HepG2 (cell line): ENCODE data around the gene C3orf18. TPM values are rescaled to one million over a fixed set of nuclear protein-coding genes. Genes with fewer than 3 reads are reported as not detected.

Experiments used
- CC2D1A ChIP-seq: sonication (generic); formaldehyde crosslinking; IDR thresholded peaks from 2 replicates; pipeline ENCODE4 v1.8.1; 2023; ENCODE audit warnings: mild to moderate bottlenecking, missing genetic modification reagents
- ERF ChIP-seq: IDR thresholded peaks from 2 replicates; pipeline ENCODE4 v1.6.1; 2018; ENCODE audit warnings: missing biosample characterization, missing genetic modification reagents
- HMG20A ChIP-seq: IDR thresholded peaks from 2 replicates; pipeline ENCODE4 v1.6.1; 2016; ENCODE audit warnings: borderline replicate concordance
- HOXA5 ChIP-seq: sonication (generic); formaldehyde crosslinking; IDR thresholded peaks from 2 replicates; pipeline ENCODE4 v1.4.0; 2020; ENCODE audit warnings: missing genetic modification reagents
- JUNB ChIP-seq: sonication (generic); formaldehyde crosslinking; IDR thresholded peaks from 2 replicates; pipeline ENCODE4 v1.8.0; 2022; ENCODE audit warnings: missing genetic modification reagents, mild to moderate bottlenecking, borderline replicate concordance
- JUND ChIP-seq: sonication (generic); formaldehyde crosslinking; IDR thresholded peaks from 2 replicates; pipeline ENCODE4 v1.8.0; 2022; ENCODE audit warnings: mild to moderate bottlenecking, missing genetic modification reagents
- NFKBIZ ChIP-seq: IDR thresholded peaks from 2 replicates; pipeline ENCODE4 v1.6.1; 2018; ENCODE audit warnings: missing genetic modification reagents, missing compliant biosample characterization
- NFRKB ChIP-seq: fragments of 450-650 bp; IDR thresholded peaks from 2 replicates; pipeline ENCODE4 v1.6.1; 2017
- SRSF9 ChIP-seq: fragments of 200-400 bp; formaldehyde crosslinking; IDR thresholded peaks from 2 replicates; pipeline ENCODE4 v1.6.1; 2018; ENCODE audit warnings: borderline replicate concordance, mild to moderate bottlenecking, low read depth, low read length; ENCODE audit not compliant: insufficient read depth, poor library complexity, severe bottlenecking
- STAT6 ChIP-seq: sonication (generic); formaldehyde crosslinking; IDR thresholded peaks from 2 replicates; pipeline ENCODE4 v1.4.0; 2020; ENCODE audit warnings: missing genetic modification reagents, mild to moderate bottlenecking, borderline replicate concordance
- ZC3H13 ChIP-seq: sonication (generic); formaldehyde crosslinking; IDR thresholded peaks from 2 replicates; pipeline ENCODE4 v1.8.1; 2023; ENCODE audit warnings: mild to moderate bottlenecking, missing genetic modification reagents, moderate library complexity
- ZFP41 ChIP-seq: sonication (generic); formaldehyde crosslinking; IDR thresholded peaks from 2 replicates; pipeline ENCODE4 v1.4.0; 2020; ENCODE audit warnings: mild to moderate bottlenecking, missing genetic modification reagents, borderline replicate concordance
- ZNF607 ChIP-seq: sonication (generic); formaldehyde crosslinking; IDR thresholded peaks from 2 replicates; pipeline ENCODE4 v1.5.1; 2020; ENCODE audit warnings: missing genetic modification reagents, mild to moderate bottlenecking, borderline replicate concordance
- ZNF790 ChIP-seq: sonication (generic); formaldehyde crosslinking; IDR thresholded peaks from 2 replicates; pipeline ENCODE4 v1.8.0; 2022; ENCODE audit warnings: missing genetic modification reagents, mild to moderate bottlenecking, borderline replicate concordance
- ZNF841 ChIP-seq: sonication (generic); formaldehyde crosslinking; IDR thresholded peaks from 2 replicates; pipeline ENCODE4 v1.8.1; 2023; ENCODE audit warnings: missing genetic modification reagents, borderline replicate concordance
- polyA plus RNA-seq, 8 experiments: library from polyadenylated mRNA; depleted of rRNA in 3 of 8; stranded (reverse) in 7 of 8; unstranded in 1 of 8; fragments of >200 nt; fragmentation: Illumina TruSeq in 4 of 8; extraction: Trizol in 4 of 8; gene quantifications; 2 replicates each; pipeline versions ENCODE4 v1.2.1 to v1.2.3, GENCODE V29; 2011 to 2016; ENCODE audit warnings: low read depth in 4 of 8, missing spikeins in 1 of 8, mixed read lengths in 1 of 8; ENCODE audit not compliant: insufficient read depth in 1 of 8
- total RNA-seq, 5 experiments: library from RNA; depleted of rRNA; stranded (reverse); fragments of >200 nt; fragmentation: Illumina TruSeq; extraction: Trizol; gene quantifications; 2 replicates each; pipeline ENCODE4 v1.2.3, GENCODE V29; 2016; ENCODE audit warnings: low read depth in 1 of 5
- TF ChIP-seq, protein P1 (sequence below): fragments of 450-650 bp; IDR thresholded peaks from 2 replicates; pipeline ENCODE4 v1.6.1; 2017
- TF ChIP-seq, protein P2 (sequence below): sonication (generic); formaldehyde crosslinking; IDR thresholded peaks from 2 replicates; pipeline ENCODE4 v1.5.0; 2020; ENCODE audit warnings: mild to moderate bottlenecking, missing genetic modification reagents, borderline replicate concordance
- TF ChIP-seq, protein P3 (sequence below): sonication (generic); formaldehyde crosslinking; conservative IDR thresholded peaks from 2 replicates; pipeline ENCODE4 v1.8.0; 2022; ENCODE audit warnings: mild to moderate bottlenecking, moderate library complexity, missing genetic modification reagents

Gene C3orf18
- total and polyA plus RNA-seq, 2 of the 13 experiments (the other 11 are each of a cell fraction or from before 2014, with no cell fraction given), result 1.6 to 4.8 TPM

DNA sequence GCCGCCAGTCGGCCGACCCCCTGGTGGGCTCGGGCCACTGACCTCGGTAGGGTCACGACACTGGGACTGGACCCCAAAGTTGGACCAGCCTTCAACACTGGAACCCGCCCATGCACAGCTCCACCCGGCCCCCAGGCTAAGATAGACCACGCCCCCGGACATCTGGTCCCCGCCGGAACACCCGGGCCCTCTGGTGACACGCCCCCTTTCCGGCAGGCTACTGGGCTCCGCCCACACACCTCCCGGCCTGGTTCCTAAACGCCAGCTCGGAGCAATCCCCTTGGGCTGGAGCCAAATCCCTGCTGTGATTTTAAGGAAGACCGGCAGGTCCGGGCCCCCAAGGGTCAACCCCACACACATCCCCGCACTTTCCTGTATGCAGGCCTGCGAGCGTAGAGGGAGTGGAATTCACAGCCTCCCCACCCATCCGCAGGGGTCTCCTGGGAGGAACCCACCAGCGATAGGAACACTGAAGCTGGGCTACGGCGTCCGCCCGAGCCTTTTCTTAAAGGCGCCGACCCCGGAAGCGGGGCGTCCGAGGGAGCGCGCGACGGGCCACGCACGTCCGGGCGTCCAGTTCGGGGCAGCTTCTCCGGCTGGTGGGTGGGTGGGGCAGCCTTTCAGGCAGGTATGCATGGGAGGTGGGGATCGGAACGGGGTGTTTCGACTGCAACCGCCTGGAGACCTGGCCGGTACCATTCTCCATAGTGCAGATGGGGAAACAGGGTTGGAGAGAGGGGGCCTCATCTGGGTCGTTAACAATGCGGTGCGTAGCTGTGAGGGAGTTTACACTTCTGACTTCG is 1.6 kb upstream of the C3orf18 start, which contains the start of gene HEMK1 (continued):
- TF ChIP-seq NFKBIZ (no peak), SRSF9 (no peak), STAT6 (CRISPR knock-in tag) (peak; percentile 49; the same call in 1 of the 2 replicates), HMG20A (CRISPR knock-in tag) (no peak), JUNB (CRISPR knock-in tag) (no peak), NFRKB (no peak), HOXA5 (CRISPR knock-in tag) (peak; percentile 73; the same call in 1 of the 2 replicates), ZNF790 (CRISPR knock-in tag) (no peak), ZFP41 (no peak), JUND (CRISPR knock-in tag) (0 out of 2 replicates have a peak, but pooled peaks have one; percentile 17), ERF (peak; percentile 60; the same call in 1 of the 2 replicates), ZC3H13 (no peak), ZNF841 (CRISPR knock-in tag) (no peak), ZNF607 (CRISPR knock-in tag) (peak; percentile 87; the same call in 1 of the 2 replicates), CC2D1A (CRISPR knock-in tag) (no peak)
- TF ChIP-seq, protein P1, sequence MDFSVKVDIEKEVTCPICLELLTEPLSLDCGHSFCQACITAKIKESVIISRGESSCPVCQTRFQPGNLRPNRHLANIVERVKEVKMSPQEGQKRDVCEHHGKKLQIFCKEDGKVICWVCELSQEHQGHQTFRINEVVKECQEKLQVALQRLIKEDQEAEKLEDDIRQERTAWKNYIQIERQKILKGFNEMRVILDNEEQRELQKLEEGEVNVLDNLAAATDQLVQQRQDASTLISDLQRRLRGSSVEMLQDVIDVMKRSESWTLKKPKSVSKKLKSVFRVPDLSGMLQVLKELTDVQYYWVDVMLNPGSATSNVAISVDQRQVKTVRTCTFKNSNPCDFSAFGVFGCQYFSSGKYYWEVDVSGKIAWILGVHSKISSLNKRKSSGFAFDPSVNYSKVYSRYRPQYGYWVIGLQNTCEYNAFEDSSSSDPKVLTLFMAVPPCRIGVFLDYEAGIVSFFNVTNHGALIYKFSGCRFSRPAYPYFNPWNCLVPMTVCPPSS, result no peak
- TF ChIP-seq, protein P2, sequence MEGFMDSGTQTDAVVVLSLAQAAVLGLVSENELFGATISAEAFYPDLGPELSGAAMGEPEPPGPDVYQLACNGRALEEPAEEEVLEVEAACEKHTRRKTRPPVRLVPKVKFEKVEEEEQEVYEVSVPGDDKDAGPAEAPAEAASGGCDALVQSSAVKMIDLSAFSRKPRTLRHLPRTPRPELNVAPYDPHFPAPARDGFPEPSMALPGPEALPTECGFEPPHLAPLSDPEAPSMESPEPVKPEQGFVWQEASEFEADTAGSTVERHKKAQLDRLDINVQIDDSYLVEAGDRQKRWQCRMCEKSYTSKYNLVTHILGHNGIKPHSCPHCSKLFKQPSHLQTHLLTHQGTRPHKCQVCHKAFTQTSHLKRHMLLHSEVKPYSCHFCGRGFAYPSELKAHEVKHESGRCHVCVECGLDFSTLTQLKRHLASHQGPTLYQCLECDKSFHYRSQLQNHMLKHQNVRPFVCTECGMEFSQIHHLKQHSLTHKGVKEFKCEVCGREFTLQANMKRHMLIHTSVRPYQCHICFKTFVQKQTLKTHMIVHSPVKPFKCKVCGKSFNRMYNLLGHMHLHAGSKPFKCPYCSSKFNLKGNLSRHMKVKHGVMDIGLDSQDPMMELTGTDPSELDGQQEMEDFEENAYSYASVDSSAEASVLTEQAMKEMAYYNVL (CRISPR knock-in tag), result 0 out of 2 replicates have a peak, but pooled peaks have one; percentile 75
- TF ChIP-seq, protein P3, sequence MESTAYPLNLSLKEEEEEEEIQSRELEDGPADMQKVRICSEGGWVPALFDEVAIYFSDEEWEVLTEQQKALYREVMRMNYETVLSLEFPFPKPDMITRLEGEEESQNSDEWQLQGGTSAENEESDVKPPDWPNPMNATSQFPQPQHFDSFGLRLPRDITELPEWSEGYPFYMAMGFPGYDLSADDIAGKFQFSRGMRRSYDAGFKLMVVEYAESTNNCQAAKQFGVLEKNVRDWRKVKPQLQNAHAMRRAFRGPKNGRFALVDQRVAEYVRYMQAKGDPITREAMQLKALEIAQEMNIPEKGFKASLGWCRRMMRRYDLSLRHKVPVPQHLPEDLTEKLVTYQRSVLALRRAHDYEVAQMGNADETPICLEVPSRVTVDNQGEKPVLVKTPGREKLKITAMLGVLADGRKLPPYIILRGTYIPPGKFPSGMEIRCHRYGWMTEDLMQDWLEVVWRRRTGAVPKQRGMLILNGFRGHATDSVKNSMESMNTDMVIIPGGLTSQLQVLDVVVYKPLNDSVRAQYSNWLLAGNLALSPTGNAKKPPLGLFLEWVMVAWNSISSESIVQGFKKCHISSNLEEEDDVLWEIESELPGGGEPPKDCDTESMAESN, result peak; percentile 65; the same call in 1 of the 2 replicates
